Measurements from ENCODE around the gene CALR. TPM values are rescaled to one million over a fixed set of nuclear protein-coding genes. Genes with fewer than 3 reads are reported as not detected.

The CALR gene
- total and polyA plus RNA-seq, 9 of the 15 experiments (the other 6 are each of a cell fraction or from before 2014, with no cell fraction given), result 126 to 811 (median 642) TPM

- TF ChIP-seq POLR2G (IDR thresholded peaks at IDR 0.05; ENCODE audit: low read depth, low read length), result peak; percentile 49; the same call in 1 of the 2 replicates
- TF ChIP-seq ZFP36 (IDR thresholded peaks at IDR 0.05; ENCODE audit: low read depth, low read length, partially characterized antibody), result no peak
- TF ChIP-seq, protein P1, sequence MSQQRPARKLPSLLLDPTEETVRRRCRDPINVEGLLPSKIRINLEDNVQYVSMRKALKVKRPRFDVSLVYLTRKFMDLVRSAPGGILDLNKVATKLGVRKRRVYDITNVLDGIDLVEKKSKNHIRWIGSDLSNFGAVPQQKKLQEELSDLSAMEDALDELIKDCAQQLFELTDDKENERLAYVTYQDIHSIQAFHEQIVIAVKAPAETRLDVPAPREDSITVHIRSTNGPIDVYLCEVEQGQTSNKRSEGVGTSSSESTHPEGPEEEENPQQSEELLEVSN (IDR thresholded peaks at IDR 0.05; ENCODE audit: borderline replicate concordance in 1 of 2, extremely low read depth in 1 of 2, insufficient read depth in 1 of 2, insufficient read length in 1 of 2, low read depth in 1 of 2, low read length in 1 of 2, poor library complexity in 1 of 2, severe bottlenecking in 1 of 2), result peak in 1 of 2 experiments; percentile 45
- no peak for TF ChIP-seq ATF2 (CRISPR knock-in tag; IDR thresholded peaks at IDR 0.05)
- TF ChIP-seq, protein P2, sequence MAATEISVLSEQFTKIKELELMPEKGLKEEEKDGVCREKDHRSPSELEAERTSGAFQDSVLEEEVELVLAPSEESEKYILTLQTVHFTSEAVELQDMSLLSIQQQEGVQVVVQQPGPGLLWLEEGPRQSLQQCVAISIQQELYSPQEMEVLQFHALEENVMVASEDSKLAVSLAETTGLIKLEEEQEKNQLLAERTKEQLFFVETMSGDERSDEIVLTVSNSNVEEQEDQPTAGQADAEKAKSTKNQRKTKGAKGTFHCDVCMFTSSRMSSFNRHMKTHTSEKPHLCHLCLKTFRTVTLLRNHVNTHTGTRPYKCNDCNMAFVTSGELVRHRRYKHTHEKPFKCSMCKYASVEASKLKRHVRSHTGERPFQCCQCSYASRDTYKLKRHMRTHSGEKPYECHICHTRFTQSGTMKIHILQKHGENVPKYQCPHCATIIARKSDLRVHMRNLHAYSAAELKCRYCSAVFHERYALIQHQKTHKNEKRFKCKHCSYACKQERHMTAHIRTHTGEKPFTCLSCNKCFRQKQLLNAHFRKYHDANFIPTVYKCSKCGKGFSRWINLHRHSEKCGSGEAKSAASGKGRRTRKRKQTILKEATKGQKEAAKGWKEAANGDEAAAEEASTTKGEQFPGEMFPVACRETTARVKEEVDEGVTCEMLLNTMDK (IDR thresholded peaks at IDR 0.05; ENCODE audit: borderline replicate concordance, insufficient read depth, low read depth, low read length, poor library complexity, severe bottlenecking), result peak; percentile 45
- TF ChIP-seq JUND (IDR thresholded peaks at IDR 0.05; ENCODE audit: borderline replicate concordance, low read depth, low read length), result peak; percentile 69
- peak; percentile 33; the same call in 2 of the 3 replicates for TF ChIP-seq JUND (tag; IDR thresholded peaks at IDR 0.05; ENCODE audit: borderline replicate concordance, low read depth, low read length)
- TF ChIP-seq VEZF1 (CRISPR knock-in tag; IDR thresholded peaks at IDR 0.05), result peak; percentile 75
- no peak for TF ChIP-seq ZBTB8A (IDR thresholded peaks at IDR 0.05; ENCODE audit: partially characterized antibody)
- TF ChIP-seq ZBTB33 (CRISPR knock-in tag; IDR thresholded peaks at IDR 0.05), result peak; percentile 71
- TF ChIP-seq MECOM (CRISPR knock-in tag; IDR thresholded peaks at IDR 0.05), result no peak
- no peak for TF ChIP-seq KLF6 (CRISPR knock-in tag; IDR thresholded peaks at IDR 0.05; ENCODE audit: borderline replicate concordance)
- TF ChIP-seq, protein P3, sequence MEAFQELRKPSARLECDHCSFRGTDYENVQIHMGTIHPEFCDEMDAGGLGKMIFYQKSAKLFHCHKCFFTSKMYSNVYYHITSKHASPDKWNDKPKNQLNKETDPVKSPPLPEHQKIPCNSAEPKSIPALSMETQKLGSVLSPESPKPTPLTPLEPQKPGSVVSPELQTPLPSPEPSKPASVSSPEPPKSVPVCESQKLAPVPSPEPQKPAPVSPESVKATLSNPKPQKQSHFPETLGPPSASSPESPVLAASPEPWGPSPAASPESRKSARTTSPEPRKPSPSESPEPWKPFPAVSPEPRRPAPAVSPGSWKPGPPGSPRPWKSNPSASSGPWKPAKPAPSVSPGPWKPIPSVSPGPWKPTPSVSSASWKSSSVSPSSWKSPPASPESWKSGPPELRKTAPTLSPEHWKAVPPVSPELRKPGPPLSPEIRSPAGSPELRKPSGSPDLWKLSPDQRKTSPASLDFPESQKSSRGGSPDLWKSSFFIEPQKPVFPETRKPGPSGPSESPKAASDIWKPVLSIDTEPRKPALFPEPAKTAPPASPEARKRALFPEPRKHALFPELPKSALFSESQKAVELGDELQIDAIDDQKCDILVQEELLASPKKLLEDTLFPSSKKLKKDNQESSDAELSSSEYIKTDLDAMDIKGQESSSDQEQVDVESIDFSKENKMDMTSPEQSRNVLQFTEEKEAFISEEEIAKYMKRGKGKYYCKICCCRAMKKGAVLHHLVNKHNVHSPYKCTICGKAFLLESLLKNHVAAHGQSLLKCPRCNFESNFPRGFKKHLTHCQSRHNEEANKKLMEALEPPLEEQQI (IDR thresholded peaks at IDR 0.05), result no peak
- peak; percentile 47 to 82; a peak in 3 of 4 replicates for TF ChIP-seq TEAD1 (CRISPR knock-in tag; IDR thresholded peaks at IDR 0.05)
Observed at GRCh38 chr19:12983542-12984142, 45.2 kb downstream of the CALR start (continued).
